GM23338 (cell line): Measurements from ENCODE around the gene KCNAB1. TPM values are rescaled to one million over a fixed set of nuclear protein-coding genes. Genes with fewer than 3 reads are reported as not detected.

Experiments used
- ATAC-seq: fragments of 200-7000 bp; cut with Tn5 transposase; 3 replicates; pipeline ENCODE4 v1.9.1; 2020
- DNase-seq: peaks from one replicate; pipeline ENCODE4 v3.0.0-alpha.2; 2015; ENCODE audit warnings: low spot score
- H2AFZ ChIP-seq: fragments of 200-600 bp; sonication (generic); 2 replicates; pipeline ENCODE4 v1.8.0; 2016; ENCODE audit warnings: antibody characterized with exemption, mild to moderate bottlenecking, moderate library complexity
- H3F3A ChIP-seq: fragments of 200-600 bp; sonication (generic); replicated peaks from 2 replicates; pipeline ENCODE4 v1.8.0; 2017; ENCODE audit warnings: antibody characterized with exemption, mixed run types, low read depth
- H3K27ac ChIP-seq: fragments of 200-600 bp; sonication (generic); 2 replicates; pipeline ENCODE4 v1.6.1; 2016; ENCODE audit warnings: low read depth
- H3K27me3 ChIP-seq: fragments of 200-600 bp; sonication (generic); 2 replicates; pipeline ENCODE4 v1.8.0; 2016; ENCODE audit warnings: mild to moderate bottlenecking, mixed run types, moderate library complexity; ENCODE audit not compliant: insufficient read depth
- H3K36me3 ChIP-seq: fragments of 200-600 bp; sonication (generic); 2 replicates; pipeline ENCODE4 v1.8.0; 2016; ENCODE audit warnings: mild to moderate bottlenecking; ENCODE audit not compliant: insufficient read depth
- H3K4me1 ChIP-seq: fragments of 200-600 bp; sonication (generic); 2 replicates; pipeline ENCODE4 v1.8.0; 2016; ENCODE audit warnings: mild to moderate bottlenecking, moderate library complexity; ENCODE audit not compliant: insufficient read depth
- H3K4me2 ChIP-seq: fragments of 200-600 bp; sonication (generic); 2 replicates; pipeline ENCODE4 v1.7.1; 2017; ENCODE audit warnings: mixed run types
- H3K4me3 ChIP-seq: fragments of 200-600 bp; sonication (generic); 2 replicates; pipeline ENCODE4 v1.6.1; 2016; ENCODE audit warnings: mixed run types
- H3K79me2 ChIP-seq: fragments of 200-600 bp; sonication (generic); replicated peaks from 2 replicates; pipeline ENCODE4 v1.8.0; 2017; ENCODE audit warnings: mild to moderate bottlenecking; ENCODE audit not compliant: insufficient read depth
- H3K9me2 ChIP-seq: fragments of 200-600 bp; sonication (generic); 2 replicates; pipeline ENCODE4 v1.8.0; 2017; ENCODE audit not compliant: insufficient read depth
- H4K20me1 ChIP-seq: fragments of 200-600 bp; sonication (generic); replicated peaks from 2 replicates; pipeline ENCODE4 v1.8.0; 2017; ENCODE audit warnings: mild to moderate bottlenecking; ENCODE audit not compliant: insufficient read depth
- H3K27ac Mint-ChIP-seq: 2 replicates; pipeline ENCODE4 v1.8.0; 2020; ENCODE audit warnings: inconsistent platforms, mild to moderate bottlenecking, moderate library complexity, mixed read lengths
- H3K27me3 Mint-ChIP-seq: 3 replicates; pipeline ENCODE4 v1.8.0; 2022; ENCODE audit warnings: low read depth, mild to moderate bottlenecking, moderate library complexity, mixed read lengths, inconsistent platforms; ENCODE audit not compliant: insufficient read depth, poor library complexity
- H3K36me3 Mint-ChIP-seq: 3 replicates; pipeline ENCODE4 v1.8.0; 2021; ENCODE audit warnings: low read depth, mild to moderate bottlenecking, inconsistent platforms, moderate library complexity, mixed read lengths
- H3K4me1 Mint-ChIP-seq: 3 replicates; pipeline ENCODE4 v1.8.0; 2020; ENCODE audit warnings: mild to moderate bottlenecking, inconsistent platforms, mixed read lengths
- H3K4me3 Mint-ChIP-seq: 3 replicates; pipeline ENCODE4 v1.8.0; 2021; ENCODE audit warnings: moderate library complexity, mild to moderate bottlenecking, inconsistent platforms, mixed read lengths
- H3K9me3 Mint-ChIP-seq: 3 replicates; pipeline ENCODE4 v1.8.0; 2020; ENCODE audit warnings: moderate library complexity, mild to moderate bottlenecking, inconsistent platforms, mixed read lengths
- CREB1 ChIP-seq: fragments of 250-450 bp; sonication (Bioruptor Pico); IDR thresholded peaks from 2 replicates; pipeline ENCODE4 v1.5.0; 2020; ENCODE audit warnings: low read depth, mild to moderate bottlenecking, moderate library complexity
- ZNF114 ChIP-seq: fragments of 250-450 bp; sonication (Bioruptor Pico); IDR thresholded peaks from 2 replicates; pipeline ENCODE4 v1.5.0; 2020; ENCODE audit warnings: mild to moderate bottlenecking, moderate library complexity
- polyA plus RNA-seq: library from polyadenylated mRNA; unstranded; fragments of >200 nt; fragmentation: Nextera tagmentation; extraction: Ambion mirVana; gene quantifications from 2 replicates; pipeline ENCODE4 v1.2.1, GENCODE V29; 2016
- total RNA-seq: library from RNA; depleted of rRNA; stranded (reverse); fragments of >200 nt; shearing (Covaris generic); gene quantifications from 2 replicates; pipeline ENCODE4 v1.2.3, GENCODE V29; 2014
- TF ChIP-seq, protein P1 (sequence below): IDR thresholded peaks from 2 replicates; pipeline ENCODE4 v1.6.1; 2016; ENCODE audit warnings: antibody characterized with exemption
- TF ChIP-seq, protein P2 (sequence below): fragments of 250-450 bp; sonication (Bioruptor Pico); IDR thresholded peaks from 2 replicates; pipeline ENCODE4 v1.5.0; 2020; ENCODE audit warnings: mild to moderate bottlenecking, moderate library complexity
- TF ChIP-seq, protein P3 (sequence below), 2 experiments: fragments of 200-600 bp in 1 of 2; sonication (generic) in 1 of 2; conservative IDR thresholded peaks; 2 replicates each; pipeline versions ENCODE4 v1.5.1 to v1.6.1; 2016 to 2017; ENCODE audit warnings: antibody characterized with exemption in 2 of 2, low read depth in 2 of 2, mild to moderate bottlenecking in 2 of 2, moderate library complexity in 1 of 2

The KCNAB1 gene
- total and polyA plus RNA-seq, 2 experiments from 2014 or later, result 0.69 to 2.6 TPM

DNA sequence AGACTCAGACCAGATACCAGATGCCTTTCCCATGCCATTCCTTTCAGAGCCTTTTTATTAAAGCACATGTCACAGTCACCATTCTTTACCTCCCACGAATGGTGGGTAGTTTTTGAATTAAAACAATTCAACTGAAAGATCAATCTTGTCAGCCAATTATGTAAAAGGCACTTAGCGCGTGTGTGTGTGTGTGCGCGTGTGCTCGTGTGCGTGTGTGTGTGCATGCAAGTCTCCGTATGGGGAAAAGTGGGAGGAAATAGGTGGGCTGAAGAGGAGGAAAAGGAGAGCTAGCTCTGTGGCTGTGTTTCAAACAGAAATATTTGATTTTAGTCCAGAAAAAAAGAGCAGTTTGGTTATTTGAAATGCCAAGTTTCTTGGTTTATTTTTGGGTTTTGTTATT, 177.2 kb downstream of the KCNAB1 start:
- no peaks in the 10 kb centered on the region for H3K9me3 Mint-ChIP-seq
- no peak overlapping the region for H3K4me3 ChIP-seq
- no peak overlapping the region for H3K4me2 ChIP-seq
- H3K36me3 ChIP-seq, result no peaks in the 10 kb centered on the region
- H3F3A ChIP-seq, result no peaks in the 10 kb centered on the region
- H3K4me3 Mint-ChIP-seq, result no peak overlapping the region
- H3K4me1 ChIP-seq, result no peaks in the 10 kb centered on the region
- H3K36me3 Mint-ChIP-seq, result no peaks in the 10 kb centered on the region
- no peaks in the 10 kb centered on the region for H3K9me2 ChIP-seq
- no peaks in the 10 kb centered on the region for H3K79me2 ChIP-seq
- H3K4me1 Mint-ChIP-seq, result no peaks in the 10 kb centered on the region
- H2AFZ ChIP-seq, result no peak overlapping the region; the same call in 1 of the 2 replicates
- H3K27ac ChIP-seq, result no peak overlapping the region
- peaks cover 14% of the 10 kb centered on the region for H3K27me3 ChIP-seq
- peaks cover 8% of the 10 kb centered on the region for H3K27me3 Mint-ChIP-seq
- TF ChIP-seq ZNF114 (CRISPR knock-in tag), result no peak
- TF ChIP-seq, protein P1, sequence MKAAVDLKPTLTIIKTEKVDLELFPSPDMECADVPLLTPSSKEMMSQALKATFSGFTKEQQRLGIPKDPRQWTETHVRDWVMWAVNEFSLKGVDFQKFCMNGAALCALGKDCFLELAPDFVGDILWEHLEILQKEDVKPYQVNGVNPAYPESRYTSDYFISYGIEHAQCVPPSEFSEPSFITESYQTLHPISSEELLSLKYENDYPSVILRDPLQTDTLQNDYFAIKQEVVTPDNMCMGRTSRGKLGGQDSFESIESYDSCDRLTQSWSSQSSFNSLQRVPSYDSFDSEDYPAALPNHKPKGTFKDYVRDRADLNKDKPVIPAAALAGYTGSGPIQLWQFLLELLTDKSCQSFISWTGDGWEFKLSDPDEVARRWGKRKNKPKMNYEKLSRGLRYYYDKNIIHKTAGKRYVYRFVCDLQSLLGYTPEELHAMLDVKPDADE, result no peak
- TF ChIP-seq, protein P2, sequence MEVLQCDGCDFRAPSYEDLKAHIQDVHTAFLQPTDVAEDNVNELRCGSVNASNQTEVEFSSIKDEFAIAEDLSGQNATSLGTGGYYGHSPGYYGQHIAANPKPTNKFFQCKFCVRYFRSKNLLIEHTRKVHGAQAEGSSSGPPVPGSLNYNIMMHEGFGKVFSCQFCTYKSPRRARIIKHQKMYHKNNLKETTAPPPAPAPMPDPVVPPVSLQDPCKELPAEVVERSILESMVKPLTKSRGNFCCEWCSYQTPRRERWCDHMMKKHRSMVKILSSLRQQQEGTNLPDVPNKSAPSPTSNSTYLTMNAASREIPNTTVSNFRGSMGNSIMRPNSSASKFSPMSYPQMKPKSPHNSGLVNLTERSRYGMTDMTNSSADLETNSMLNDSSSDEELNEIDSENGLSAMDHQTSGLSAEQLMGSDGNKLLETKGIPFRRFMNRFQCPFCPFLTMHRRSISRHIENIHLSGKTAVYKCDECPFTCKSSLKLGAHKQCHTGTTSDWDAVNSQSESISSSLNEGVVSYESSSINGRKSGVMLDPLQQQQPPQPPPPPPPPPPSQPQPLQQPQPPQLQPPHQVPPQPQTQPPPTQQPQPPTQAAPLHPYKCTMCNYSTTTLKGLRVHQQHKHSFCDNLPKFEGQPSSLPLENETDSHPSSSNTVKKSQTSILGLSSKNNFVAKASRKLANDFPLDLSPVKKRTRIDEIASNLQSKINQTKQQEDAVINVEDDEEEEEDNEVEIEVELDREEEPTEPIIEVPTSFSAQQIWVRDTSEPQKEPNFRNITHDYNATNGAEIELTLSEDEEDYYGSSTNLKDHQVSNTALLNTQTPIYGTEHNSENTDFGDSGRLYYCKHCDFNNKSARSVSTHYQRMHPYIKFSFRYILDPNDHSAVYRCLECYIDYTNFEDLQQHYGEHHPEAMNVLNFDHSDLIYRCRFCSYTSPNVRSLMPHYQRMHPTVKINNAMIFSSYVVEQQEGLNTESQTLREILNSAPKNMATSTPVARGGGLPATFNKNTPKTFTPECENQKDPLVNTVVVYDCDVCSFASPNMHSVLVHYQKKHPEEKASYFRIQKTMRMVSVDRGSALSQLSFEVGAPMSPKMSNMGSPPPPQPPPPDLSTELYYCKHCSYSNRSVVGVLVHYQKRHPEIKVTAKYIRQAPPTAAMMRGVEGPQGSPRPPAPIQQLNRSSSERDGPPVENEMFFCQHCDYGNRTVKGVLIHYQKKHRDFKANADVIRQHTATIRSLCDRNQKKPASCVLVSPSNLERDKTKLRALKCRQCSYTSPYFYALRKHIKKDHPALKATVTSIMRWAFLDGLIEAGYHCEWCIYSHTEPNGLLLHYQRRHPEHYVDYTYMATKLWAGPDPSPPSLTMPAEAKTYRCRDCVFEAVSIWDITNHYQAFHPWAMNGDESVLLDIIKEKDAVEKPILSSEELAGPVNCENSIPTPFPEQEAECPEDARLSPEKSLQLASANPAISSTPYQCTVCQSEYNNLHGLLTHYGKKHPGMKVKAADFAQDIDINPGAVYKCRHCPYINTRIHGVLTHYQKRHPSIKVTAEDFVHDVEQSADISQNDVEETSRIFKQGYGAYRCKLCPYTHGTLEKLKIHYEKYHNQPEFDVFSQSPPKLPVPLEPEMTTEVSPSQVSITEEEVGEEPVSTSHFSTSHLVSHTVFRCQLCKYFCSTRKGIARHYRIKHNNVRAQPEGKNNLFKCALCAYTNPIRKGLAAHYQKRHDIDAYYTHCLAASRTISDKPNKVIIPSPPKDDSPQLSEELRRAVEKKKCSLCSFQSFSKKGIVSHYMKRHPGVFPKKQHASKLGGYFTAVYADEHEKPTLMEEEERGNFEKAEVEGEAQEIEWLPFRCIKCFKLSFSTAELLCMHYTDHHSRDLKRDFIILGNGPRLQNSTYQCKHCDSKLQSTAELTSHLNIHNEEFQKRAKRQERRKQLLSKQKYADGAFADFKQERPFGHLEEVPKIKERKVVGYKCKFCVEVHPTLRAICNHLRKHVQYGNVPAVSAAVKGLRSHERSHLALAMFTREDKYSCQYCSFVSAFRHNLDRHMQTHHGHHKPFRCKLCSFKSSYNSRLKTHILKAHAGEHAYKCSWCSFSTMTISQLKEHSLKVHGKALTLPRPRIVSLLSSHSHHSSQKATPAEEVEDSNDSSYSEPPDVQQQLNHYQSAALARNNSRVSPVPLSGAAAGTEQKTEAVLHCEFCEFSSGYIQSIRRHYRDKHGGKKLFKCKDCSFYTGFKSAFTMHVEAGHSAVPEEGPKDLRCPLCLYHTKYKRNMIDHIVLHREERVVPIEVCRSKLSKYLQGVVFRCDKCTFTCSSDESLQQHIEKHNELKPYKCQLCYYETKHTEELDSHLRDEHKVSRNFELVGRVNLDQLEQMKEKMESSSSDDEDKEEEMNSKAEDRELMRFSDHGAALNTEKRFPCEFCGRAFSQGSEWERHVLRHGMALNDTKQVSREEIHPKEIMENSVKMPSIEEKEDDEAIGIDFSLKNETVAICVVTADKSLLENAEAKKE (CRISPR knock-in tag), result no peak
- TF ChIP-seq CREB1 (CRISPR knock-in tag), result no peak
- TF ChIP-seq, protein P3, sequence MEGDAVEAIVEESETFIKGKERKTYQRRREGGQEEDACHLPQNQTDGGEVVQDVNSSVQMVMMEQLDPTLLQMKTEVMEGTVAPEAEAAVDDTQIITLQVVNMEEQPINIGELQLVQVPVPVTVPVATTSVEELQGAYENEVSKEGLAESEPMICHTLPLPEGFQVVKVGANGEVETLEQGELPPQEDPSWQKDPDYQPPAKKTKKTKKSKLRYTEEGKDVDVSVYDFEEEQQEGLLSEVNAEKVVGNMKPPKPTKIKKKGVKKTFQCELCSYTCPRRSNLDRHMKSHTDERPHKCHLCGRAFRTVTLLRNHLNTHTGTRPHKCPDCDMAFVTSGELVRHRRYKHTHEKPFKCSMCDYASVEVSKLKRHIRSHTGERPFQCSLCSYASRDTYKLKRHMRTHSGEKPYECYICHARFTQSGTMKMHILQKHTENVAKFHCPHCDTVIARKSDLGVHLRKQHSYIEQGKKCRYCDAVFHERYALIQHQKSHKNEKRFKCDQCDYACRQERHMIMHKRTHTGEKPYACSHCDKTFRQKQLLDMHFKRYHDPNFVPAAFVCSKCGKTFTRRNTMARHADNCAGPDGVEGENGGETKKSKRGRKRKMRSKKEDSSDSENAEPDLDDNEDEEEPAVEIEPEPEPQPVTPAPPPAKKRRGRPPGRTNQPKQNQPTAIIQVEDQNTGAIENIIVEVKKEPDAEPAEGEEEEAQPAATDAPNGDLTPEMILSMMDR (conservative IDR thresholded peaks at IDR 0.05; ENCODE audit: low read depth in 2 of 2), result no peak
- no peak for DNase-seq
- no peak overlapping the region for H3K27ac Mint-ChIP-seq
- ATAC-seq, result no peak
- no peaks in the 10 kb centered on the region for H4K20me1 ChIP-seq
